B cell (primary cell): ENCODE results near the gene TMC6. TPM values are rescaled to one million over a fixed set of nuclear protein-coding genes. Genes with fewer than 3 reads are reported as not detected.

Experiments used
- ATAC-seq: fragments of 200-7000 bp; cut with Tn5 transposase; one replicate; pipeline ENCODE4 v1.10.0; 2021; ENCODE audit warnings: low read depth, mild to moderate bottlenecking, moderate number of reproducible peaks, moderate library complexity
- CTCF ChIA-PET: fragments of 350-600 bp; sonication (Branson Sonifier 250); formaldehyde crosslinking; loops from one replicate; lab custom pipeline; 2021; ENCODE audit warnings: antibody characterized with exemption, inconsistent platforms; lab: Charles Lee
- POLR2A ChIA-PET: fragments of 350-600 bp; sonication (Branson Sonifier 250); formaldehyde crosslinking; loops from one replicate; lab custom pipeline; 2021; ENCODE audit warnings: antibody characterized with exemption; lab: Charles Lee
- DNase-seq: peaks from one replicate; pipeline ENCODE4 v3.0.0; 2013
- H2AFZ ChIP-seq: 2 replicates; pipeline ENCODE4 v1.6.1; 2012; ENCODE audit warnings: mild to moderate bottlenecking, low read depth, low read length; ENCODE audit not compliant: insufficient read depth, poor library complexity, severe bottlenecking
- H3K27ac ChIP-seq, 2 donors: 1 replicate in 1 of 2; 2 replicates in 1 of 2; pipeline ENCODE4 v1.5.1; 2012 to 2013; ENCODE audit warnings: low read length in 2 of 2, mild to moderate bottlenecking in 2 of 2, moderate library complexity in 1 of 2
- H3K27me3 ChIP-seq, 4 experiments: fragments of 200-600 bp in 1 of 4; sonication (generic) in 1 of 4; replicated peaks in 1 of 4; 1 replicate in 2 of 4; 2 replicates in 2 of 4; pipeline versions ENCODE4 v1.6.1 to v1.7.0; 2013 to 2016; ENCODE audit warnings: low read length in 3 of 4, mild to moderate bottlenecking in 2 of 4, mixed read lengths in 1 of 4, moderate library complexity in 1 of 4; ENCODE audit not compliant: insufficient read depth in 4 of 4, control insufficient read depth in 3 of 4; ENCODE audit errors: control extremely low read depth in 1 of 4
- H3K36me3 ChIP-seq, 2 experiments: replicated peaks in 1 of 2; 1 replicate in 1 of 2; 2 replicates in 1 of 2; pipeline versions ENCODE4 v1.6.1 to v1.7.1; 2013; ENCODE audit warnings: low read length in 1 of 2; ENCODE audit not compliant: insufficient read depth in 2 of 2, control insufficient read depth in 1 of 2; ENCODE audit errors: control extremely low read depth in 1 of 2, extremely low read depth in 1 of 2
- H3K4me1 ChIP-seq, 2 donors: fragments of 200-600 bp in 1 of 2; sonication (generic) in 1 of 2; 1 replicate in 1 of 2; 2 replicates in 1 of 2; pipeline versions ENCODE4 v1.5.1 to v1.6.1; 2013 to 2017; ENCODE audit warnings: low read length in 2 of 2; ENCODE audit not compliant: control insufficient read depth in 2 of 2, insufficient read depth in 2 of 2
- H3K4me2 ChIP-seq: replicated peaks from 2 replicates; pipeline ENCODE3; 2012; ENCODE audit warnings: mild to moderate bottlenecking, low read depth, low read length; ENCODE audit not compliant: poor library complexity, severe bottlenecking
- H3K4me3 ChIP-seq, 5 experiments: fragments of 200-600 bp in 1 of 5; sonication (generic) in 1 of 5; 1 replicate in 3 of 5; 2 replicates in 2 of 5; pipeline versions ENCODE4 v1.5.1 to v1.7.0; 2011 to 2016; ENCODE audit warnings: low read length in 4 of 5, mild to moderate bottlenecking in 4 of 5, low read depth in 2 of 5, control low read depth in 1 of 5, moderate library complexity in 1 of 5; ENCODE audit not compliant: insufficient read depth in 1 of 5; ENCODE audit errors: control extremely low read depth in 1 of 5, extremely low read depth in 1 of 5
- H3K79me2 ChIP-seq: fragments of 200-600 bp; sonication (generic); one replicate; pipeline ENCODE4 v1.6.0; 2016; ENCODE audit warnings: low read length; ENCODE audit not compliant: control insufficient read depth, insufficient read depth
- H3K9ac ChIP-seq: fragments of 200-600 bp; sonication (generic); 2 replicates; pipeline ENCODE4 v1.6.1; 2017; ENCODE audit warnings: mild to moderate bottlenecking, low read length, moderate library complexity
- H3K9me3 ChIP-seq, 3 donors: one replicate each; pipeline versions ENCODE4 v1.6.1 to v1.7.1; 2013; ENCODE audit warnings: low read length in 2 of 3; ENCODE audit not compliant: control insufficient read depth in 2 of 3, insufficient read depth in 1 of 3; ENCODE audit errors: control extremely low read depth in 1 of 3
- H4K20me1 ChIP-seq: 2 replicates; pipeline ENCODE4 v1.6.0; 2012; ENCODE audit warnings: mild to moderate bottlenecking, low read length; ENCODE audit not compliant: insufficient read depth, control insufficient read depth, poor library complexity, severe bottlenecking
- H3K27ac Mint-ChIP-seq: one replicate; pipeline ENCODE4 v1.8.0; 2021; ENCODE audit warnings: mixed read lengths
- H3K27me3 Mint-ChIP-seq: one replicate; pipeline ENCODE4 v1.8.0; 2021; ENCODE audit warnings: mixed read lengths
- H3K4me1 Mint-ChIP-seq: one replicate; pipeline ENCODE4 v1.8.0; 2021; ENCODE audit warnings: mixed read lengths
- H3K4me3 Mint-ChIP-seq: one replicate; pipeline ENCODE4 v1.8.0; 2021; ENCODE audit warnings: mixed read lengths
- H3K9me3 Mint-ChIP-seq: one replicate; pipeline ENCODE4 v1.8.0; 2022; ENCODE audit warnings: mixed read lengths; ENCODE audit not compliant: insufficient read depth
- EZH2 ChIP-seq: IDR thresholded peaks from 2 replicates; pipeline ENCODE4 v1.6.1; 2012; ENCODE audit warnings: borderline replicate concordance, low read depth, mild to moderate bottlenecking, moderate library complexity, low read length; ENCODE audit not compliant: insufficient read depth, poor library complexity, severe bottlenecking
- WGBS: methylation state at CpG from one replicate; pipeline ENCODE4 v1.1.5; 2013; ENCODE audit warnings: missing lambda C conversion rate; ENCODE audit not compliant: insufficient coverage; 5-methylcytosine and 5-hydroxymethylcytosine counted together
- intact Hi-C: fragments of 100-400 bp; cut with micrococcal nuclease; formaldehyde crosslinking; loops from one replicate; pipeline ENCODE4 v1.10.0; 2022
- polyA plus RNA-seq: library from polyadenylated mRNA; depleted of rRNA; stranded (reverse); fragments of >200 nt; gene quantifications from 2 replicates; pipeline ENCODE4 v1.2.3, GENCODE V29; 2012
- total RNA-seq, 2 donors: library from RNA; stranded (reverse); fragments of 120-200 nt in 1 of 2; gene quantifications; 1 replicate in 1 of 2; 2 replicates in 1 of 2; pipeline versions ENCODE4 v1.2.3 to v1.2.4, GENCODE V29; 2013 to 2022
- TF ChIP-seq, protein P1 (sequence below): fragments of 200-600 bp; IDR thresholded peaks from one replicate; pipeline ENCODE4 v1.8.0; 2022; ENCODE audit warnings: antibody characterized with exemption, mild to moderate bottlenecking

The TMC6 gene
- total and polyA plus RNA-seq, 2 donors (not counting 1 experiment from before 2014, with no cell fraction given) = 374 to 891 TPM

DNA sequence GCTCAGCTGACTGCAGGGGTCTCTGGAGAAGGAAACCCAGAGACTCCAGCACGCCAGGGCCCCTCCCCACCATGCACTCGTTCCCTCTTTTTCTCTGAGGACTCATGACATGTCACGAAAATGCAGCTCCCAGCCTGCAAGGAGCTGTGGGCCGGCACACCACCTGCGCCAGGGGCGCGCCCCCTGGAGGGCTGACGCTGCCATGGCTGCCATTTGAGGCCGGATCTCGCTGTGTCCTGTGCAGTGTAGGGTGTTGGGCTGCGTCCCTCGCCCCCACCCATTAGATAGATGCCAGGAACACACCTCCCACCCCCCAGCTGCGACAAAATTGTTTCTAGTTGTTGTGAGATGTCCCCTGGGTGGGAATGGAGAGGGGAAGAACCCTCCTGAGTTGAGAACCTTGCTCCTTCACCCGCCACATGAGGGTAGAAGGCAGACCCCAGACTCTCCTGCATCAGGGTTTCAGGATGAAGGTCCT lies 48.0 kb upstream of the TMC6 start:
- Histone ChIP-seq H3K79me2 (peaks cover 28% of the 10 kb centered on the region), H2AFZ (peak overlapping the region; percentile 27), H3K4me2 (peak overlapping the region; percentile 73), H3K9ac (no peak overlapping the region), H3K9me3 (no peaks in the 10 kb centered on the region), H3K36me3 (peaks cover 0 to 39% of the 10 kb centered on the region in 2 experiments), H3K4me3 (no peak overlapping the region), H3K27ac (no peak overlapping the region), H3K4me1 (peaks cover 66 to 67% of the 10 kb centered on the region in 2 donors), H3K27me3 (no peaks in the 10 kb centered on the region), H4K20me1 (no peaks in the 10 kb centered on the region)
- intact Hi-C loops = loop anchor here (1.0 kb wide), 4 partner anchors 36 to 64 kb away; no protein-coding TSS in a partner anchor
- CTCF ChIA-PET = interaction anchor here (0.6 to 19.2 kb wide), 21 partner anchors 9 to 245 kb away, joined by 3 to 357 read pairs (median 8); partner anchors contain the start of genes AFMID, TK1, TMC6 and TMC8
- DNase-seq = peak; percentile 87
- Mint-ChIP-seq H3K9me3 (no peaks in the 10 kb centered on the region), H3K4me3 (peak overlapping the region; percentile 44), H3K27me3 (no peaks in the 10 kb centered on the region), H3K27ac (peak overlapping the region; percentile 89), H3K4me1 (peaks cover 78% of the 10 kb centered on the region)
- peak; percentile 59 for ATAC-seq
- no peak for TF ChIP-seq EZH2
- TF ChIP-seq, protein P1, sequence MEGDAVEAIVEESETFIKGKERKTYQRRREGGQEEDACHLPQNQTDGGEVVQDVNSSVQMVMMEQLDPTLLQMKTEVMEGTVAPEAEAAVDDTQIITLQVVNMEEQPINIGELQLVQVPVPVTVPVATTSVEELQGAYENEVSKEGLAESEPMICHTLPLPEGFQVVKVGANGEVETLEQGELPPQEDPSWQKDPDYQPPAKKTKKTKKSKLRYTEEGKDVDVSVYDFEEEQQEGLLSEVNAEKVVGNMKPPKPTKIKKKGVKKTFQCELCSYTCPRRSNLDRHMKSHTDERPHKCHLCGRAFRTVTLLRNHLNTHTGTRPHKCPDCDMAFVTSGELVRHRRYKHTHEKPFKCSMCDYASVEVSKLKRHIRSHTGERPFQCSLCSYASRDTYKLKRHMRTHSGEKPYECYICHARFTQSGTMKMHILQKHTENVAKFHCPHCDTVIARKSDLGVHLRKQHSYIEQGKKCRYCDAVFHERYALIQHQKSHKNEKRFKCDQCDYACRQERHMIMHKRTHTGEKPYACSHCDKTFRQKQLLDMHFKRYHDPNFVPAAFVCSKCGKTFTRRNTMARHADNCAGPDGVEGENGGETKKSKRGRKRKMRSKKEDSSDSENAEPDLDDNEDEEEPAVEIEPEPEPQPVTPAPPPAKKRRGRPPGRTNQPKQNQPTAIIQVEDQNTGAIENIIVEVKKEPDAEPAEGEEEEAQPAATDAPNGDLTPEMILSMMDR = peak; percentile 93
- 2% methylated on average over 9 of the region's 14 CpGs for WGBS
- POLR2A ChIA-PET = interaction anchor here (0.7 to 19.6 kb wide), 13 partner anchors 9 to 100 kb away, joined by 3 to 432 read pairs (median 4); partner anchors contain the start of genes C17orf99, TK1, TMC6 and TMC8

DNA sequence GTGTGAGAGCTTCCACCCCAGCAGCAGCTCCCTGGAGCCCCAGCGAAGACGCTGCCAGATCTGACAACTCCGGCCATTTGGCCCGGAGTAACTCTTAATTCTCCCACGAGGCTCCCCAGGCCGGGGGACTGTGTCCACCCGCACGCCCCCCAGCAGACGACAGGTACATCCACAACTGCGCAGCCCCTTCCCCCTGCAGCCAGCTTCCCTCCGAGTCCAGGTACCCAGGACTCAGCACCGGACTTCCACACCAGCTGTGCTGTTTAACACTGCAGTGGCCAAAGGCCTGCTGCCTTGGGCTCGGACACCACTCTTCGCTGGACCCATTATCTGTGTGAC lies 47.1 kb upstream of the TMC6 start:
- H3K9ac ChIP-seq = no peak overlapping the region
- no peak for DNase-seq
- no peaks in the 10 kb centered on the region for H3K27me3 ChIP-seq
- ChIA-PET CTCF (interaction anchor here (1.3 to 19.2 kb wide), 13 partner anchors 9 to 246 kb away, joined by 3 to 357 read pairs (median 10); partner anchors contain the start of genes AFMID, TK1, TMC6 and TMC8), POLR2A (interaction anchor here (0.5 to 19.6 kb wide), 8 partner anchors 9 to 166 kb away, joined by 3 to 432 read pairs (median 4); partner anchors contain the start of genes C17orf99, TK1, TMC6 and TMC8)
- 98% methylated on average over 14 of the region's 14 CpGs for WGBS
- H3K4me2 ChIP-seq = peak overlapping the region; percentile 73
- intact Hi-C loops = no loop called here
- H3K27me3 Mint-ChIP-seq = no peaks in the 10 kb centered on the region
- no peak overlapping the region for H3K4me3 ChIP-seq
- no peak overlapping the region for H2AFZ ChIP-seq
- peak overlapping the region; percentile 13 for H3K4me3 Mint-ChIP-seq
- peak overlapping the region in 1 of 2 donors; percentile 24 for H3K27ac ChIP-seq
- H3K4me1 Mint-ChIP-seq = peaks cover 83% of the 10 kb centered on the region
- H4K20me1 ChIP-seq = peaks cover 8% of the 10 kb centered on the region
- H3K79me2 ChIP-seq = peaks cover 28% of the 10 kb centered on the region
- H3K9me3 ChIP-seq = no peaks in the 10 kb centered on the region
- H3K27ac Mint-ChIP-seq = peak overlapping the region; percentile 89
- TF ChIP-seq EZH2 = no peak
- TF ChIP-seq, protein P1 = no peak
- no peak for ATAC-seq
- H3K9me3 Mint-ChIP-seq = no peaks in the 10 kb centered on the region
- peaks cover 73% of the 10 kb centered on the region in 2 donors for H3K4me1 ChIP-seq
- peaks cover 0 to 47% of the 10 kb centered on the region in 2 experiments for H3K36me3 ChIP-seq
